HG02973 (cell line): ENCODE results near the gene CTBP2.

Source experiments
- ATAC-seq: cut with Tn5 transposase; IDR thresholded peaks from one replicate; pipeline ENCODE4 v1.9.1; 2021; ENCODE audit warnings: moderate library complexity; ENCODE audit not compliant: unreplicated experiment

The CTBP2 gene

GRCh38 chr10:125107166-125107949 lies 53.0 kb downstream of the CTBP2 start:
- no peak for ATAC-seq

GRCh38 chr10:125106586-125106985 lies 53.8 kb downstream of the CTBP2 start:
- no peak for ATAC-seq

- ATAC-seq: no peak
Observed at GRCh38 chr10:125105706-125106255, 54.6 kb downstream of the CTBP2 start.

- no peak for ATAC-seq
Observed at GRCh38 chr10:125105155-125105554, 55.2 kb downstream of the CTBP2 start.

GRCh38 chr10:125104559-125104958 lies 55.8 kb downstream of the CTBP2 start:
- no peak for ATAC-seq

GRCh38 chr10:125103924-125104323 lies 56.4 kb downstream of the CTBP2 start:
- ATAC-seq: no peak

GRCh38 chr10:125103466-125103865 lies 56.9 kb downstream of the CTBP2 start:
- no peak for ATAC-seq

GRCh38 chr10:125102821-125103220 lies 57.5 kb downstream of the CTBP2 start:
- ATAC-seq: no peak

GRCh38 chr10:125102246-125102645 lies 58.1 kb downstream of the CTBP2 start:
- ATAC-seq: no peak

- ATAC-seq: no peak
Observed at GRCh38 chr10:125101581-125101980, 58.8 kb downstream of the CTBP2 start.

GRCh38 chr10:125101049-125101448 lies 59.3 kb downstream of the CTBP2 start:
- no peak for ATAC-seq

GRCh38 chr10:125097409-125098070 lies 62.8 kb downstream of the CTBP2 start:
- no peak for ATAC-seq

GRCh38 chr10:125096975-125097374 lies 63.4 kb downstream of the CTBP2 start:
- ATAC-seq: no peak

- no peak for ATAC-seq
Observed at GRCh38 chr10:125096371-125096770, 64.0 kb downstream of the CTBP2 start.

GRCh38 chr10:125095776-125096175 lies 64.6 kb downstream of the CTBP2 start:
- no peak for ATAC-seq

GRCh38 chr10:125095228-125095627 lies 65.1 kb downstream of the CTBP2 start:
- no peak for ATAC-seq

GRCh38 chr10:125094806-125095205 lies 65.6 kb downstream of the CTBP2 start:
- ATAC-seq: no peak

- ATAC-seq: no peak
Observed at GRCh38 chr10:125093974-125094705, 66.2 kb downstream of the CTBP2 start.

- ATAC-seq: no peak
Observed at GRCh38 chr10:125093199-125093973, 67.0 kb downstream of the CTBP2 start.

- ATAC-seq: no peak
Observed at GRCh38 chr10:125092564-125093031, 67.8 kb downstream of the CTBP2 start.

- no peak for ATAC-seq
Observed at GRCh38 chr10:125091891-125092290, 68.5 kb downstream of the CTBP2 start.
